SKM-1 (cell line): ENCODE measurements around the gene DAPK1.

Source experiments
- DNase-seq: peaks from one replicate; lab custom pipeline; 2025; ENCODE audit not compliant: unreplicated experiment; lab: John Stamatoyannopoulos, UW

The DAPK1 gene

DNA sequence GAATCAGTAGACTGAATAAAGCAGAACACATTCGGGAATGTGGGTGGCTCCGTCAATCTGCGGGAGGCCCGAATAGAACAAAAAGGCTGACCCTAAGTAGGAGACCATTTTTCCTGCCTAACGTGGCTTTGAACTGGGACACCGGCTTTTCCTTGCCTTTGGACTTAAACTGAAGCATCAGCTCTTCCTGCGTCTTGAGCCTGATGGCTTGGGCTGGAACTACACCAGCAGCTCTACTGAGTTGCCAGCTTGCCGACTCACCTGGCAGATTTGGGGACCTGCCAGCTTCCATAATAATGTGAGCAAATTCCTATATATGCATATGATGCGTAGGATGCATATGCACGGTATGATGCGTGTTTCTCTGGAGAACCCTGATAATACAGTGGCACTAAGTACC, 111.3 kb downstream of the DAPK1 start:
- DNase-seq, result no peak

DNA sequence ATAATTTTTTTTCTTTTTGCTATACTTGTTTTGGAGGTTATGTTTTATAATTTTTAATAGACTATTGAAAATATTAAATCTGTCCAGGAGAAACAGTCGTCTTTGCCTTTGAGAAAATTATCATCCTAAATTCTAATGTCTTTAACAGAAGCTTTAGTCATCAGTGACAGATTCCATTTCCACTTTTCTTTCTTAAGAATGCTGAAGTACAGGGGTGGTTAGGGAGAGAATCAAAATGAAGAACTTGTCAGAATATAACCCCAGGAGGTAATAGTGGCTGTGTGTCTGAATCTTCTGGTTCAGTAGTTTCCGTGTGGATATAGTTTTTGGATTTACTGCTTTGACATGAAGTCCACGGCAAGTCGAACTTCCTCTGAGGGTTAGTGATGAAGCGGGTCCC, 111.8 kb downstream of the DAPK1 start:
- no peak for DNase-seq

DNA sequence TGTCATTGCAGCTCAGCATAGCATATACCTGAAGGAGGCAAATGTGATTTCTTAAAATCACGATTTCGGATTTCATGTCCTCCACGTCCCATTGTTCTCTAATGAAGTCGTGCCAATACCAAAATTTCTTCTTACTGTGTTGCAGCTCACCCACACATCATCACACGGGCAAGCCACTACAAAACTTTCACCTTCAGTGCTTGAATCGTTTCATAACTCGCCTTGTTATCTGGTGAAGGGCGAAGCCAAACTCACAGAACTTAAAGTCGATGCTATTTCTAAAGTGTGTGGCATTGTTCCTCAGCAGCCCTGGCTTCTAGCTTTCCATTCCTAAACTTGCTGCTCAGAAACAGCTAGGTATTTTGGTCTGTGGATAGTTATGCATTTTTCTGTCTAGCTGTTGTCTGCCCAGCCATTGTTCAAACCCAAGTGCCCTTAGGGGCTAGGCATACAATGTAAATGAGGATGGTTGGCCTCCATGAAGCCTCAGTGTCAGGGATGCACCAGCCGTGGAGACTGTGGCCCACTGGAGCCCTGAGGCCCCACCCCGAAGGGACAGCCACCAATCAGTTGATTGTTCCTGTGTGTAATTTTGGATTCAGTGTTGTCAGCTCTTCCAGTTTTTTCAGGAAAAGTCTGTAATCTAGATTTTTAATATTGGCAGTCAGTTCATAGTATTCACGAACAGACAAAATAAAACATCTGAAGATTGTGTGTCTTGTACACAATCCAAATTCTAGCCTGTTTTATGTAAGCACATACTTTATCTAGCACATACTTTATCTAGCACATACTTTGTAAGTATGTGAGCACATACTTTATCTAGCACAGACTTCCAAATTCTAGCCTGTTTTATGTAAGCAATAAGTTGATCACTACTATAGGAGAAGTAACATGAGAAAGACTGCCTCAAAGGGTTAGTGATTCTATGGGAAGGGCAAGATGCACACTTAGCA, 112.8 kb downstream of the DAPK1 start:
- no peak for DNase-seq

DNA sequence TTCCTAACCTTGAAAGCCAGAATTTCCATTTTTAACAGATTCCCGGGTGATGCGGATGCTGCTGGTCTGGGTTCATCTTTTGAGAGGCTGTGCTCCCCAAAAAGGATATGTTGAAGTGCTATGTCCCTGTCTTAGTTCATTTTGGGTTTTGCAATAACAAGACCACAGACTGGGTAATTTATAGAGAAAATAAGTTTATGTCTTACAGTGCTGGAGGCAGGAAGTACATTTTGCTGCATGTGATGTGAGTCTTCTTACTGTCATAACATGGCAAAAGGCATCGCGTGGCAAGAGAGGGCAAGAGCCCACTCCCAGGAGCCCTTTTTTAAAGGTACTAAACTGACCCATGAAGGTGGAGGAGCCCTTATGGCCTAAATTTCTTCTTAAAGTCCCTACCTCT, 114.1 kb downstream of the DAPK1 start:
- DNase-seq, result no peak

DNA sequence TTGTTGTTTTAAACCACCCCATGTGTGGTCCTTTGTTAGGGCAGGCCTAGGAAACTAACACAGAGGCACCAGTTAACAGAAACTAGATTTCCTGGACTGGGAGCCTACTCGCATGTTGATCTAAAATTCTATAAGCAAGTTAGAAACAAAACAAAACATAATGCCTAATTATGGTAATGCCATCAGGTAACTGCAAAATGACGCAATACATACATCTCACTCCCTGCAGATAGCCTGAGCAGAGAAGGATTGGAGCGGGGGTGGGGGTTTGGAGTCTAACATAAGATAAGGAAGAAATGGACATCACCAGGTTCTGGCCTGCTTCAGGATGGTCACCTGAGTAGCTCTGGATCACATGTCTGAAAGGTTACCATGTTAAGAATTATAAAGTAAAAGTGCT, 114.9 kb downstream of the DAPK1 start:
- no peak for DNase-seq

DNA sequence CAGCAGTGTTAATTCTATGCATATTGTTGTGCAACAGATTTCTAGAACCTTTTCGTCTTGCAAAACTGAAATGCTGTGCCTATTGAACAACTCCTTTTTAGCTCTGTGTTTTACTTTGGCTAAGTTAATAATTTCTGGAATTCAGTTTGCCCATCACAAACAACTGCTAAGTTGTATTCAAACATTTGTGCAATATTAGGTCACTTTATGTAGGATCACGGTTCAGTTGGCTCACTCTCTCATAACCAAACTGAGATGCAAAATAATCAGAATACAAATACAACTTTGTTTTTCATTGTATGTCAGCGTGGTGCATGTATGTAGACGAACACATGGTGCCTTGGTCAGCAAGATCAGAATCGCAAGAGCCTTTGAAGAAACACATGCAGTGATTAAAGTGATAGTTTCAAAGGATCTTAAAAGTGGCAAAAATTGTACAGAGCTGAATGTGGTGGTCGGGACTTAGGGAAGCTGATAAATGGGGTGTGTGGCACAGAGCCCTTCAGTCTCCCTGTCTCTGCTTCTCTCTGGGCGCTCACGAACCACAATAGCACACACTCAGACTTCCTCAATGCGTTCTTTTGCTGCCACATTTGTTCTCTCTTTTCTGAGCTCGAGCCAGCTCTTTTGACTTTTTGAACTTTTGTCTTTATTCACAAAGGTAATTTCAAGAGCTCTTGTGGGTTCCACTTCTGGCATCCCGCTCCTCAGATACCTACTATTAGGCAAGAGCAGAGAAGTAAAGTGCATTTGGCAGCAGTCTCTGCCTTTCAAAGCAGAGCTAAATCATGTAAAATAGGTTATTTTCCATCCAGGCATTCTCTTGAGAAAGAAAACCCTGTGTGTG, 115.8 kb downstream of the DAPK1 start:
- no peak for DNase-seq

DNA sequence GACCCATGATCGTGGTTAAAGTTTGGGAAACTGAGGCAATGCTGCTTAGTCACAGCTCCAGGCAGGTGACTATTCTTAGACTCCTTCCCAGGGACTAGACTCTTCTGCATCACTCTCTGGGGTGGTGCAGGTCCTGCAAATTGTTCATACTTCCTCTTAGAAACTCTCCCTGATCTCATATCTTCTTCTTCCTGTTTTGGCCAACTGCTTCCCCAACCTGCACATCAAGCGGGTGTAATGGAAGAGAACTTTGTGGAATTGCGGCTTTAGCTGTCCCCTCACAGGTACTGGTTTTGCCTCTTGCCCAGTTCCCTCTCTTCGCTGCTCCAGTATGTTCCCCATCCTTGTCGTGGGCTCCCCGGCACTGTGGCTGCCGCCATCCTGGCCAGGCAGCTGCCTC, 116.7 kb downstream of the DAPK1 start:
- peak; percentile 41 for DNase-seq

DNA sequence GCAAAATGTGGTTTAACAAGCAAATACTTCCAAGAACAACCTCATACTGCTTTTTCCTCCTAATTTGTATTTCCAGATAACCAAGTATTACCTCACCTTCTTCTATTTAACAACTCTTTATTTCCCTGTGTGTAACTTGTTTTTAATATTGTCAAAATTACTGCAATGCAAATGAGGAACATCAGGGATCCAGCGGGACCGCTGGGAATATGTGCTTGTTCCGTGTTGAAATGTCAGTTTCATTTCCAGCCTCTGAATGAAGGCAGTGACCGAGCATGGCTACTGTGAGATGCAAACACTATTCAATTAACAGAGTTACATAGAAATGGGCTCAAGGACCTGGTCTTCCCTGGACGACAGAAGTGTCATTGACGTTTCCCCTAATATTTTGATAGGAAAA, 117.5 kb downstream of the DAPK1 start:
- DNase-seq, result no peak

DNA sequence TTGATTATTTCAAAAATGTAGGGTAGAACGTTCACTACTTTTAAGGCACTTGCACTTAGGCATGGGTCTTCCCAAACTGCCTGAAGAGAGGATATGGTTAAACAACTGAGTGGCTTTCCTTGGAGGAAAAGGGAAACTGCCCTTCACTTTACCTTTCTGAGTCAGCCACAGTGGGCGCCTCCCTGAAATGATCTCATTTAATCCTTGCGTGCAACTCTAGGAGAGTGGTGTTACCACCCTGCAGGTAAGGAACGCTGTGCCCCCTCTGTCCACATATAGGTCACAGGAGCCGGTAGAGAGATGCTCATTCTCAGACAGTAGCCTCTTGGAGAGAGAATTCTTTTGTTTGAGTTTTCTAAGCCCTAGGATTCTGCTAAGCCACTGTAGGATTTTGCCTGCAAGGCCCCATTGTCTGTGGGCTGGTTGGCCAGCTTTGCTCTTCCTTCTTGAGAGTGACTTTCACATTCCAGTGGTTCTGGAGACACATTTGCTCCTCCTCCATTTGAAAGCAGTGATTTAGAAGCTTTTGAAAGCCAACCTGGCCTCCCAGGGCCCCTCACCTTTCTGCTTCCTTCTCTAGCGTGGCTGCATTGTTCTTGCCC, 118.0 kb downstream of the DAPK1 start:
- no peak for DNase-seq

DNA sequence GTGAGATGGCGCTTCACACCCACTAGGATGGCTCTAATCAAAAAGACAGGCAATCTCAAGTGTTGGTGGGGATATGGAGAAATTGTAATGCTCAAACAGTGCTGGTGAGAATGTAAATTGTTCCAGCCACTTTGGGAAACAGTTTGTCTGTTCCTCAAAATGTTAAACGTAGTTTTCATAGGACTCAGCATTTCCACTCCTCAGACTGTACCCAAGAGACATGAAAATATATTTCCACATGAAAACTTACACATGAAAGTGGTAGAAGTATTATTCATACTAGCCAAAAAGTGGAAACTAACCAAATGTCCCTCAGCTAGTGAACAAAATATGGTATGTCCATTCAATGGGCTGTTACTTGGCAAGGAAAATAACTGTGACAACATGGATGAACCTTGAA, 120.6 kb downstream of the DAPK1 start:
- no peak for DNase-seq

DNA sequence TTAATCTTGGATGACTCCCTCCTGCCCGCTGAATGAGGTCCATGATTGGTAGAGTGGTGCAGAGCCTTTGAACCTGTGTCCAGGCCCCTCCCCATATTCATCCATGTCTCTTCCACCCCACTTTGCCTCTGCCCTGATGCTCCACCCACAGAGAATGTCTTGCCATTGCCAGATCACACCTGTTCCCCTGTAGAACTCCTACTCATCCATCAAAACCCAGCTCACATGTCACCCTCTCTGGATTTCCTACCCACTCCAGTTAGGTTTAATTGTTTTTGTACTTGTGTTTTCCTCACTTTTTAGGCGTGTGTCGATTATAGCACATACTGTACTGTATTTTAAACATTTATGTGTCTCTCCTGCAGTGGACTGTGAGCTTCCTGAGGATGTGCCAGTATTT, 121.3 kb downstream of the DAPK1 start:
- DNase-seq, result no peak

DNA sequence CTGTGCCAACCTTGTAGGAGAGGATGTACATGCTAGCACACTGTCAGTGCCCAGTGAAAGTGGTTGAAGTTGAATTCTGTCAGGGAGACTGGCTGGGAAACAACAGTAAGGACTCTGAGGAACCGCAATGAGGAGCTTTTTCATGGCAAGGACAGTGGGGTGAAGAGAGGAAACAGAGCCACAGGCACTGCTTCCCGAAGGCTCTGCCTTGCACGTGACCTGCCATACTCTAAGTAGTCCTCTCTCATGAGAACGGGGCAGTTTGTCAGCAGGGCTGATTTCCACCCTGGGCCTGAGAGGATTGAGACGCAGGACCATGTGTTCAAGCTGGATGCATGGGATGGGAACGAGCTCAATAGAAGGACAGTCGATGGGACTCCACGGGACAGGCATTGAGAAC, 121.7 kb downstream of the DAPK1 start:
- DNase-seq, result no peak

DNA sequence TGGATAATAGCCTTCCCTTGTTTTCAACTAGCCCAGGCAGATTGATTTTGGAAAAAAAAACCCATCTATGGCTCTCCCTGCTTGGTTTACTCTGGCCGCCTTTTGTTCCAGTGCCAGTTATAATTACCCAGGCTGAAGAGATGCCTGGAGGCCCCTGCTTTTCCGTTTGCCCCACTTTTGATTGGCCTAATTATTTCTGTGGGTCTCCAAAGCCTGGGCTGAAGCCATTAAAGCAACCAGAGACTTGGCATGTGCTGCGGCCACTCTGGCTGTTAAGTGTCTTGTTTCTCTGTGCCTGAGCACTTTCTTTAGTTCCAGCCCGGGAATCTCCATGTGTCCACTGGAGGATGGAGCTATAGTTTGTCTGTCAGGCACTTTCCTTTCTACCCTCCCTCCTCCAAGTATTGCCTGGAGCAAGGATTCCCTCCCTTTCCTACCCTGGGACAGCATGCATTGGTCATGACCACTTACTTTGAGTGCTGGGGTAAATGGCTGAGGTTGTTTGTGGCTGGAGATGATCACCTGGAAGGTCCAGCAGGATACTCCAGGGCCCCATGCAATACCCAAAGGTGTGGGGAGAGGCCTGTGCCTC, 123.2 kb downstream of the DAPK1 start:
- no peak for DNase-seq

DNA sequence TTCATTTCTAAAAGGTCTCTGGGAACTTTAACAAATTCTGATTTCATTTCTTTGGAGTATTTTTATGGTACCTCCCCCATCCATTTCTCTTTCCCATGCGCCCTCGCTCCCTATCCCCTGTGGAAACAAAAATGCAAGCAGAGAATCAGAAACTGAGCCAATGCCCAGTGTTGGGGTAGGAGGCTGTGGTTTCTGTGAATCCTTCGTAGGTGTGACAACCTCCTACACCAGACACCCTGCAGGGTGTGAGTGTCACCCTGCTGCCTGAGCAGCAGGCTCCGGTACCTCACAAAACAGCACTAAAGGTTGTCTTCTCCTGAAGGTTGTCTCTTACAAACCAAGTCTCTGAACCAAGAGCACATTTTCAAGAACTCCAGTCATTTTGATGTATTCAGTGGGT, 124.4 kb downstream of the DAPK1 start:
- DNase-seq, result no peak

DNA sequence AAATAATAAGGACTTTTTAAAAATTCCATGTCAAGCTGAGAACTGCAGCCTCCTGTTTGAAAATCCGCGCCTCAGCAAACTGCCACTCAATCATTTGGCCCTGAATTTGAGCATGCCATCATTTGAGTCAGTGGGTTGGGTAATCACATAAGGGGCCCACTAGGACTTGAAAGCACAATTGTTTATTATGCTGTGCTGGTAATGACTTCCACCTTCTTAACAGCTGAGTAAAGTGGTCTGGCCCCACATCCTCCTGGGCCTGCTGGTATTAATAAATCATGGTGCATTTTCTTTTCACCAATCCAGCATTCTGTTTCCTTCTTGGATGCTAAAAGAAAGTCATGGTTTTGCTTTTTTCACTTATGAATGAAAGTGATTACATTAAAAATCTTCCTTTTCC, 125.3 kb downstream of the DAPK1 start:
- DNase-seq, result no peak

DNA sequence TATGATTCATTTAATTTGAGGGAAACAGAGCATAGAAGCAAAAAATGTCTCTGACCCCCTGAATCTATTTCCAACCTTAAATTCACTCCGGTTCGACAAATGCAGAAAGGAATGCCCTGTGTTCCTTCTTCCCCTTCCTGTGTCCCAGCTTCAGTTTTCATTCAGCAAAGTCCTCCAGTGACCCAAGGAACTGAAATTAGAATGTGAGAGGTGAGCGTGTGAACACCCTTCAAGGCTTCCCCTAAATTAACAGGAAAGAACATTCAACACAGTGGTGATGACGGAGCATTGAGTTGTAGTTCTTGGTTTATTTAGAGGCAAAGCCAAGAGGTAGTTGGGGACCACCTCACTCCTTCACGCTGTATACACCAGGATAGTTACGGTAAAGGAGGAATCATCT, 130.7 kb downstream of the DAPK1 start:
- no peak for DNase-seq

DNA sequence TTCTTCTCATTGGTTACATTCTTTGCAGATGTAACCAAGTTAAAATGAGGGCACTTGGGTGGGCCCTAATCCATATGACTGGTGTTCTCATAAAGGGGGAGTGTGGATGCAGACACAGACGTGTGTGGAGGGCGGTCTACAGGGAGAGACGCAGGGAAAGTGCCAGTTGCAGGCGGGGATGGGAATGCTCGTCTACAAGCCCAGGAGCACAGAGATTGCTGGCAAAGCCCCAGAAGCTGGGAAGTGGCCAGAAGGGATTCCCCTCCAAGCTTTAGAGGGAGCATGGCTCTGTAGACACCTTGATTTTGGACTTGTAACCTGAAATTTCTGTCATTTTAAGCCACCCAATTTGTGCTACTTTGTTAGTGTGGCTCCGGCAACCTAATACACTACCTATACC, 131.4 kb downstream of the DAPK1 start:
- no peak for DNase-seq

DNA sequence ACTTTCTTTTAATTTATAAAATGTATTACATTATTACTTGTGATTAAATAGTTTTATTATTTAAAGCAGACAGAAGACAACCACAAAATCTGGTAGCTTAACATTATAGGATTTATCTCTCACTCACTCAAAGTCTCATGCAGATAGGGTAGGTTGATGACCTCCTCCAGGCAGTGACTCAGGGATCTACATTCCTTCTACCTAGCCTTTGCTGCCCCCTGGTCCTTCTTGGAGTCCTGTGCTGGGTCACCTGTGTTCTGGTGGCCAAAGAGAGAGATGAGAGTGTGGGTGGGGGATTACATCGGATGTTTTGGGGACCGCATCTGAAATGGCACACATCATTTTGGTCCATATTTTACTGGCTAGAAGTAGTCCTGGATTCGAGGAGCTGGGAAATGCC, 132.6 kb downstream of the DAPK1 start:
- DNase-seq, result no peak

DNA sequence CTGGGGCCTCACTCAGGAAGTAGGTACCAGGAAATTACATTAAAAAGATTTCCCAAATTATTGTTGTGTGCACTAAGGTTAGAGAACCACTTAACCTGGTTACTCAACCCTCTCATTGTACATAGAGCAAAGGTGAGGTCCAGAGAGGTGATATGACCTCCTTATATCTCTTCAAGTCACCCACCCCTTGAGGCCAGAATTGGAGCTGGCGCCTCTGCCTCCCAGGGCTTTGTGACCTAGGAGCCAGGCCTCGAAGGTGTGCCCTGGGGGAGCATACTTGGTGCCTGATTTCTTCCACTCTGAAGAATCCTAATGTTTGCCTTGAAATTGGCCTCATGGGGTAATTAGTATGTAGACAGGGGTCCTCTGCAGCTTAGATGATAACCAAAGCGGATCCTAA, 133.2 kb downstream of the DAPK1 start:
- DNase-seq, result no peak

DNA sequence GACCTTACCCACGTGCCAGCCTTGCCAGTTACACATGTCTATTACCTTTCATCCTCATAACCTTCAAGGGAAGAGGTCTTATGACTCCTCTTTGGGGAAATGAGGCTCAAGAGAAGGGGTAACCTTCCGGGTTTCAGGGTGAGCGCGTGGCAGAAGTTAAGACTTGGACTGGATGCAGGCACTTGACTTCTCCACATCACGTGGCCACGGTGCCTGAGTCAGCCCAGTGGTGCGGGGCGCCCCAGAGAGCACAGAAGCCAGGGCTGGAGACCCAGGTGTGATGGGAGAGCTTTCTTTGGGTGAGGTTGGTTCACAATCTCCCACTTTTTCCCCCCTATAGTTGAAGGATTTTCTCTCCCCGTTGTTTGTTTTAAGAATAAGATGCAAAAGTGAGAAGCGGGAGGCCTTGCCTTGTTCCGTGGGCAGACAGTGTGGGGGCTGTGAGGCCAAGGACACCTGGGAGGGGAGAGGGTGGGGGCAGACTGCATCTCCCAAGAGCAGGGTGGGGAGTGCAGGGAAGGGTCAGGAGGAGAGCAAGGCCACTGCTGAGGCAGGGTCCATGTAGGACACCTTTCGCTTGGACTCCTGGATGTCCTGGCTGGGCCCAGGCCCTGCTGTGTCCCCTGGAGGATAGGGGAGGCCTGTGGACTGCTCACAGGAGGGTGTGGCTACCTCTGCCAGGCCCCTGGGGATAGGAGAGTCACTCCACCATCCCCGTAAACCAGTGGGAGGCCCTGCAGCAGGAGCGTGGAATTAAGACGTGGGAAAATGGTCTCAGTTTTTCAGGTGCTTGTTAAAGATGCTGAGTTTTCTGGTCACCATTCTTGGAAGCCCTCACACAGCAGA, 138.2 kb downstream of the DAPK1 start:
- no peak for DNase-seq
